ENCODE data around the gene INPP5J.

GRCh38 chr22:31099386-31099785, 23.4 kb upstream of the INPP5J start:
- TF ChIP-seq ZNF33A (CRISPR knock-in tag; IDR thresholded peaks at IDR 0.05; ENCODE audit: borderline replicate concordance) = no peak
- TF ChIP-seq HMG20A (CRISPR knock-in tag; IDR thresholded peaks at IDR 0.05; ENCODE audit: borderline replicate concordance) = no peak
- TF ChIP-seq ZBTB20 (CRISPR knock-in tag; IDR thresholded peaks at IDR 0.05; ENCODE audit: borderline replicate concordance, low read depth) = no peak
- no peak for TF ChIP-seq DNMT1 (CRISPR knock-in tag; IDR thresholded peaks at IDR 0.05)
- TF ChIP-seq ATF6 (CRISPR knock-in tag; conservative IDR thresholded peaks at IDR 0.05) = no peak
